Panc1 (cell line): ENCODE measurements around the gene CYP2F1.
"Not testable (repeated sequence)": the region's sequence is repeated elsewhere in the genome, so short reads cannot be mapped to it uniquely, and the experiment has no call there.

ENCODE experiments used
- CTCF ChIP-seq: fragments of 450-650 bp; IDR thresholded peaks from 2 replicates; pipeline ENCODE4 v1.5.1; 2017; ENCODE audit warnings: mild to moderate bottlenecking
- REST ChIP-seq, 2 experiments: IDR thresholded peaks; 2 replicates each; pipeline ENCODE4 v1.6.1; 2011 to 2012; ENCODE audit warnings: low read depth in 2 of 2, control low read depth in 1 of 2, low read length in 1 of 2, mild to moderate bottlenecking in 1 of 2, moderate library complexity in 1 of 2; ENCODE audit not compliant: insufficient read depth in 1 of 2

- TF ChIP-seq CTCF; REST (IDR thresholded peaks at IDR 0.05; ENCODE audit: insufficient read depth in 1 of 2, low read depth in 2 of 2, low read length in 1 of 2): not testable (repeated sequence)
These were observed 13.1 kb downstream of the CYP2F1 start for GRCh38 chr19:41127362-41127761.
